Measurements from ENCODE around the gene ARHGEF9.
"Not testable (repeated sequence)": the region's sequence is repeated elsewhere in the genome, so short reads cannot be mapped to it uniquely, and the experiment has no call there.

ARHGEF9 gene

GRCh38 chrX:63656871-63657580 is 128.0 kb downstream of the ARHGEF9 start:
- no peak for DNase-seq

GRCh38 chrX:63652086-63652765 is 132.8 kb downstream of the ARHGEF9 start:
- no peak for DNase-seq

- DNase-seq = not testable (repeated sequence)
Observed at GRCh38 chrX:63645748-63646147, 139.3 kb downstream of the ARHGEF9 start.

DNA sequence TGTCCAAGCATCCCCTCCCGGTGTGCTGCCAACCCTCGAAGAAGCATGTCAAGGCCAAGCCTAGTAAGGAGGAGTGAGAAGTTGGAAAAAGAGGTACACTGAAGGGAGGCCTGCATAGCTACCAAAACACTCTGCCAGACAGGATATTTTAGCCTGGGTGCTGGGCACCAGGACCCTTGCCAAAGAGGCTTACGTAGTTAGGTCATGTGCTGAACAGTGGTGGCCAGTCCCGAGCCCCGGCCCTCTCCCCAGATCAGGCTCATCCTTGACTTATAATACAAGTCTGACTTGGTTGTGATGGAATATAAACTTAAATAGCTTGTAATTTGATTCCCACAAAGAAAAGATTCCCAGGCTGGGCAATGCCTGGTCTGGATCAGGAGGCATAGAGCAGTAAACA is 149.3 kb downstream of the ARHGEF9 start:
- DNase-seq = no peak

- no peak for DNase-seq
Observed at GRCh38 chrX:63613531-63614028, 171.4 kb downstream of the ARHGEF9 start.

DNA sequence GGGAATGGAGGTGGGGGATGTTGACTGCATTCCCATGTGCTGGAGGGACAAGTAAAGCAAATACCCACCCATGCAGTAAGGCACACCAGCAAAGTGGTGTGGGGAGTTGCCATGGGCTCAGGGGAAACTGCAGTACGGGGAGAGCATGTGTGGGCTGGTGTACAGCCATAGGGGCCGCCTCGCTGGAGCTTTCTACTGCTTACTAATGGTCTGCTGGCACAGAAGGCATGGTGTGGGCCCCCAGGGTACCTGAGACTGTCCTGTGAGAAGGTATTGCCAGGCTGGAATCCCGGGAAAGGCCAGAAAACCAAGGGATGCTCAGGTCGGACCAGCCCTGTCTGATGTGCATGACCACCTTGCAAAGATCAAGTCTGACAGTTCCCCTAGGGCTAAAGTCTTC is 199.1 kb downstream of the ARHGEF9 start:
- no peak for DNase-seq
